Cardiac muscle cell (in vitro differentiated cells and primary cell): ENCODE measurements around the gene PRKRA. TPM values are rescaled to one million over a fixed set of nuclear protein-coding genes. Genes with fewer than 3 reads are reported as not detected.
A peak's percentile ranks its signal among the peaks of the same experiment; 100 is the strongest.

Source experiments
- DNase-seq, 2 donors: peaks; one replicate each; pipeline versions ENCODE4 v3.0.0 to v3.0.0-alpha.2; 2010 to 2017; ENCODE audit warnings: low read depth in 1 of 2, low spot score in 1 of 2
- H3K27ac ChIP-seq: fragments of 200-600 bp; sonication (generic); 2 replicates; pipeline ENCODE4 v1.5.1; 2016
- H3K27me3 ChIP-seq: fragments of 200-600 bp; sonication (generic); 2 replicates; pipeline ENCODE4 v1.6.0; 2016; ENCODE audit warnings: control low read depth
- H3K36me3 ChIP-seq: fragments of 200-600 bp; sonication (generic); 2 replicates; pipeline ENCODE4 v1.5.1; 2016; ENCODE audit warnings: control low read depth
- H3K4me1 ChIP-seq: fragments of 200-600 bp; sonication (generic); 2 replicates; pipeline ENCODE4 v1.8.1; 2017; ENCODE audit warnings: low read depth, mild to moderate bottlenecking, mixed run types
- H3K4me3 ChIP-seq: fragments of 200-600 bp; sonication (generic); 2 replicates; pipeline ENCODE4 v1.5.1; 2016; ENCODE audit warnings: mild to moderate bottlenecking
- H3K9me3 ChIP-seq: fragments of 200-600 bp; sonication (generic); 2 replicates; pipeline ENCODE4 v1.5.1; 2017; ENCODE audit warnings: low read depth, mild to moderate bottlenecking, control low read depth
- polyA plus RNA-seq: library from polyadenylated mRNA; unstranded; fragments of >200 nt; fragmentation: Nextera tagmentation; extraction: Ambion mirVana; gene quantifications from 2 replicates; pipeline ENCODE4 v1.2.1, GENCODE V29; 2016
- total RNA-seq: library from RNA; depleted of rRNA; stranded (reverse); fragments of >200 nt; gene quantifications from 2 replicates; pipeline ENCODE4 v1.2.3, GENCODE V29; 2016
- TF ChIP-seq, protein P1 (sequence below): IDR thresholded peaks from 2 replicates; pipeline ENCODE4 v1.5.1; 2012; ENCODE audit warnings: low read depth, mild to moderate bottlenecking, low read length

Gene PRKRA
- total and polyA plus RNA-seq, 2 experiments from 2014 or later = 76.1 to 78.5 TPM

DNA sequence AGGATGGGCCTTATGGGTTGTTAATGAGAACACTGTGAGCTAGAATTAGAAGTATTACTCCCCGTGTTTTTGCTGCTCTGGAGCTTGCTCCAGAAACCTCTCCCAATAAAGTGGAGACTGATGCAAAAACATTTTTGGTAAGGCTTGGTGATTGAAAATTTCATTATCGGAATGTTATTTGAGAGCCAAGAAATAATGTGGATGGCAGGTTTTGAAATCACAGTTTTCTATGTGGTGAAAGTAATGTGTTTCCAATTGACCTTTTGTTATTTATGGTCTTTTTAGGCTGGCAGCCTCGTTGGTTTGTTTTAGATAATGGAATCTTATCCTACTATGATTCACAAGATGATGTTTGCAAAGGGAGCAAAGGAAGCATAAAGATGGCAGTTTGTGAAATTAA lies 34.4 kb upstream of the PRKRA start:
- Histone ChIP-seq H3K4me1 (peaks cover 6% of the 10 kb centered on the region), H3K27me3 (no peaks in the 10 kb centered on the region), H3K36me3 (peaks cover 1% of the 10 kb centered on the region), H3K9me3 (no peaks in the 10 kb centered on the region), H3K27ac (no peak overlapping the region), H3K4me3 (no peak overlapping the region)
- peak in 1 of 2 donors; percentile 24 for DNase-seq
- TF ChIP-seq, protein P1, sequence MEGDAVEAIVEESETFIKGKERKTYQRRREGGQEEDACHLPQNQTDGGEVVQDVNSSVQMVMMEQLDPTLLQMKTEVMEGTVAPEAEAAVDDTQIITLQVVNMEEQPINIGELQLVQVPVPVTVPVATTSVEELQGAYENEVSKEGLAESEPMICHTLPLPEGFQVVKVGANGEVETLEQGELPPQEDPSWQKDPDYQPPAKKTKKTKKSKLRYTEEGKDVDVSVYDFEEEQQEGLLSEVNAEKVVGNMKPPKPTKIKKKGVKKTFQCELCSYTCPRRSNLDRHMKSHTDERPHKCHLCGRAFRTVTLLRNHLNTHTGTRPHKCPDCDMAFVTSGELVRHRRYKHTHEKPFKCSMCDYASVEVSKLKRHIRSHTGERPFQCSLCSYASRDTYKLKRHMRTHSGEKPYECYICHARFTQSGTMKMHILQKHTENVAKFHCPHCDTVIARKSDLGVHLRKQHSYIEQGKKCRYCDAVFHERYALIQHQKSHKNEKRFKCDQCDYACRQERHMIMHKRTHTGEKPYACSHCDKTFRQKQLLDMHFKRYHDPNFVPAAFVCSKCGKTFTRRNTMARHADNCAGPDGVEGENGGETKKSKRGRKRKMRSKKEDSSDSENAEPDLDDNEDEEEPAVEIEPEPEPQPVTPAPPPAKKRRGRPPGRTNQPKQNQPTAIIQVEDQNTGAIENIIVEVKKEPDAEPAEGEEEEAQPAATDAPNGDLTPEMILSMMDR = no peak

DNA sequence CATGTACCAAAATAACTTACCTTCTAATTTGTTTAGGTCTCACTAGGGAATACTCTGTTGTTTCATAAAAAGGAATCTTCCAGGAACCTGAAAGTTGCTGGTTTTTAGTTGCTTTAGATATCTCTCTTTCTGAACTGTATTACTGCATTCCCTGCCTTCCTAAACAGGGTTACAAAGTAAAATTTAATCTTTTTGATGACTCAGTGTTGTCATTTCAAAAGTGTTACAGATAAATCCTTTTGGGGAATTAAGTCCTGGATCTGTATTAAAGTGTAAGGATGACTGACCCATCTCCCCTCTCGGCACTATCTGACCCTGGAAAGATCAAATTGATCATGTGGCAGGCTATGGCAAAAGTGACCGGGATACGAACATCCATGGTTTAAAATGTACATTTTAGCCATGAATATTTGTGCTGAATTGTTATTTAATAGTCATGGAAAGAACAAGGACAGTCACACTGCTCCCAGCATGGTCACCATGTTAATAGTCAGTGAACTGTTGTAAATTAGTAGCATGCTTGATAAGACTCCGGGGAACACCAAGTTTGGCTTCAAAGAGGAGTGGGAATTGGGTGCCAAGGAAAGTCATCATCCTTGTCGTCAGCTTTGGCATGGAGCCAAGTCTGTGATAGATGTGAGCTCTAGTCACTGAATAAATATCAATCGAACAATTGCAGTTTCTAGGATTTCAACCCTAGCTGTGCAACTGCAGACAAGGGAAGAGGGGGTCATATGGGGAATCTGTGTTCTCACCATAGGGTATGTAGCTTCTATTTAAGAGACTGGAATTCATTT lies 33.5 kb upstream of the PRKRA start:
- TF ChIP-seq, protein P1 = no peak
- H3K27me3 ChIP-seq = no peaks in the 10 kb centered on the region
- H3K36me3 ChIP-seq = no peaks in the 10 kb centered on the region
- no peaks in the 10 kb centered on the region for H3K9me3 ChIP-seq
- H3K4me1 ChIP-seq = peaks cover 6% of the 10 kb centered on the region
- no peak overlapping the region for H3K27ac ChIP-seq
- DNase-seq = peak in 1 of 2 donors; percentile 27
- H3K4me3 ChIP-seq = no peak overlapping the region

DNA sequence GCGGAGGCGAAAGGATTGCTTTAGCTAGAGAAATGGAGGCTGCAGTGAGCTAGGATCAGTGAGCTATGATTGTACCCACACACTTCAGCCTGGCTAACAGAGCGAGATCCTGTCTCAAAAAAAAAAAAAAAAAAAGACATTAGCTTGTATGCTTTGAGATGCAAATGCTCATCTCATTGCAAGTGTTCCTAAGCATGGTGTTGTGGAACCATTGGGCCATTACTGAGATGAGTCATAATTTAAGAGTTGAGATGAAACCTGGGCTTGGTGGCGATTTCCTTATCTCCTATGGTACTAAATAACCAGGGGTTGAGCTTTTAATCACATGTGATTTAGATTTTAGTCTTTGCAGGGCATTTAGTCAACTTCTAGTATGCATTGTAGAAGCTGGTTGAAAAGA lies 31.5 kb upstream of the PRKRA start:
- no peak for DNase-seq
- Histone ChIP-seq H3K27me3 (no peaks in the 10 kb centered on the region), H3K4me1 (peaks cover 10% of the 10 kb centered on the region), H3K4me3 (no peak overlapping the region), H3K9me3 (no peaks in the 10 kb centered on the region), H3K36me3 (no peaks in the 10 kb centered on the region), H3K27ac (no peak overlapping the region)
- TF ChIP-seq, protein P1 = no peak

DNA sequence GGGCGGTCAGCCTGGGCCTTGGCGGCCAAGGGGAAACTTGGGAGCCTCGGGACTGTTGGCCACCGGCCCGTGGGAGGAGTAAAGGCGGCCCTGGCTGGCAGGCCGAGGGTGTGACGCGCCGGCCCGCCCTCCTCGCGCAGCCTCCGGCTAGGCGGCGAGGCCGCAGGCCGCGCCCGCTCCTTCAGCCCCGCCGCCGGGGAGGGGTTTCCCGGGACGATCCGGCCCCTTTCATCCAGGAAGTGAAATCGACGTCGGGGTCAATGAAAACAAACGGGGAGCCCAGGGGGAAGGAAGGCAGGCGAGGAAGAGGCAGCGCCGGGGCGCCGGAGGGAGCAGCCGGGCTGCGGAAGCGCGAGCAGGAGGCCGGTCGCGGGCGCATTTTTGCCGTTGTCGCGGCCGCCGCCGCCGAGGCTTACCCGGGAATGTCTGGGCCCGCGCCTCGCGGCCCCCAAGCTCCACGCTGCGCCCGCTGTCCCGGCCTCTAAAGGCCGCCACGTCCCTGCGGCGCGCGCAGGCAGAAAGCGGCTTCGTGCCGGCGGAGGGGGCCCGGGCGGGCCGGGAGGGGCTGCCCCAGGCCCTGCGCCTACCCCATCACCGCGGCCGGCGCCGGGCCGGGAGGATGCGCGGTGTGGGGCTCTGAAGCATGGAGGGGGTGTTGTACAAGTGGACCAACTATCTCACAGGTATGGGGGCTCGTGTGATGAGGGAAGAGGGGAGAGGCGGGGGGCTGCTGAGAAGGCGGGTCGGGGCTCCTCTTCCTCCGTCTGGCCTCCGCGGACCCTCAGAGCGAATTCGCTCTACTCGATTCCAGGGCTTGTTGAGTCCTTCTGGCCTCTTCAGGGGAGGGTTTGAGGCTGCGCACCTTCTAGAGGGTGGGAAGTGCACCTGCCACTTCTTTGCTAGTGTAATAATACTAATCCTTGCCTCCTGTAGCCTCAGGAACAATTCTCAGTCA lies 29.5 kb upstream of the PRKRA start, which contains the start of gene PLEKHA3:
Gene PLEKHA3 (plus strand): TSS at position 231 of the 955 bp plus-strand sequence. CDS start 413 bp downstream, at position 644.
- H3K36me3 ChIP-seq = no peaks in the 10 kb centered on the region
- H3K9me3 ChIP-seq = no peaks in the 10 kb centered on the region
- peak within 1 kb of the TSS; percentile 81 for H3K27ac ChIP-seq
- H3K4me1 ChIP-seq = peaks cover 13% of the 10 kb centered on the region
- no peaks in the 10 kb centered on the region for H3K27me3 ChIP-seq
- TF ChIP-seq, protein P1 = no peak
- DNase-seq = peak; percentile 97 to 99
- peak within 1 kb of the TSS; percentile 84 for H3K4me3 ChIP-seq

DNA sequence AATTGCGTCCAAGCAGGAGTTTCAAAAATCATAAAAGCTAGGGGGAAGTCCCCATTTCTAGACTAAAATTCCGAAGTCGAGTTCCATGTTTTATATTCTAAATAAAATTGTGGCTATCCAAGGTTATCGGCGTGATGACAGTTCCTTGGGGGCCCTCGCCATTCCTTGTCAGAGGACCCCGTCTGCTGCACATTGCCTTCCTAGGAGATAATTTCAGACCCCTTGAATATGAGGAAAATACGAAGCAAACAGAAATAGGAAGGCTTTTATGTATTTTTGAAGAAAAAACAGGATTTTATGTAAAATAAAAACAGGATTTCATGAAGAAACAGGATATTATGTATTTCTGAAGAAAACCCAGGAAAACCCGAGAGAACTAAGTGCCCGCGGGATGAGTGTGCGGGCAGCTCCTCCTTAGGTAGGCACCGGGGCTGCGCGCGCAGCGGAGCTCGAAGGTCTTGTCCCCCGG lies 28.8 kb upstream of the PRKRA start:
- H3K27ac ChIP-seq = peak overlapping the region; percentile 81
- H3K4me1 ChIP-seq = peaks cover 13% of the 10 kb centered on the region
- no peaks in the 10 kb centered on the region for H3K9me3 ChIP-seq
- peak overlapping the region; percentile 84 for H3K4me3 ChIP-seq
- TF ChIP-seq, protein P1 = no peak
- no peaks in the 10 kb centered on the region for H3K27me3 ChIP-seq
- H3K36me3 ChIP-seq = no peaks in the 10 kb centered on the region
- DNase-seq = no peak
